GM12878 (cell line): Measurements from ENCODE around the gene ANKHD1. TPM values are rescaled to one million over a fixed set of nuclear protein-coding genes. Genes with fewer than 3 reads are reported as not detected.

Experiments used
- ATAC-seq: fragments of 200-7000 bp; cut with Tn5 transposase; 3 replicates; pipeline ENCODE4 v1.9.1; 2020; ENCODE audit warnings: mild to moderate bottlenecking, moderate library complexity
- BruUV-seq: library from RNA; stranded (reverse); fragments of 400-500 nt; replicated peaks from 2 replicates; lab custom pipeline; 2021; lab: Mats Ljungman, UMichigan
- CTCF ChIA-PET: fragments of 300-600 bp; sonication (Branson Sonifier 250); formaldehyde crosslinking; extraction: SDS; loops from one replicate; lab custom pipeline; 2021; ENCODE audit warnings: inconsistent platforms; lab: Yijun Ruan, JAX
- POLR2A ChIA-PET: fragments of 350-600 bp; formaldehyde crosslinking; extraction: SDS; loops from one replicate; lab custom pipeline; 2021; ENCODE audit warnings: inconsistent platforms; lab: Charles Lee
- RAD21 ChIA-PET: fragments of 300-600 bp; sonication (Branson Sonifier 250); formaldehyde crosslinking; loops from one replicate; lab custom pipeline; 2023; ENCODE audit warnings: antibody characterized with exemption; ENCODE audit not compliant: unreplicated experiment; lab: Charles Lee
- SMC1A ChIA-PET: fragments of 300-600 bp; sonication (Branson Sonifier 250); formaldehyde crosslinking; loops from one replicate; lab custom pipeline; 2023; ENCODE audit not compliant: unreplicated experiment, uncharacterized antibody; lab: Charles Lee
- DNase-seq: peaks from one replicate; pipeline ENCODE4 v3.0.0-alpha.2; 2011; ENCODE audit warnings: low read depth, low spot score
- FAIRE-seq: peaks from 3 replicates; lab custom pipeline; 2011; peaks lifted over from hg19 to GRCh38; lab: Jason Lieb, UNC
- H2AFZ ChIP-seq: 2 replicates; pipeline ENCODE4 v1.6.0; 2011; ENCODE audit warnings: low read depth, low read length, control low read depth; ENCODE audit not compliant: control insufficient read depth
- H3K27ac ChIP-seq: 2 replicates; pipeline ENCODE4 v1.5.1; 2011; ENCODE audit warnings: control low read depth; ENCODE audit not compliant: control insufficient read depth, insufficient read depth
- H3K27me3 ChIP-seq, 2 experiments: replicated peaks in 1 of 2; 2 replicates each; pipeline versions ENCODE4 v1.6.0 to v1.6.1; 2011; ENCODE audit warnings: low read length in 1 of 2; ENCODE audit not compliant: control insufficient read depth in 2 of 2, insufficient read depth in 2 of 2
- H3K36me3 ChIP-seq, 2 experiments: 2 replicates each; pipeline ENCODE4 v1.5.1; 2011; ENCODE audit warnings: low read length in 1 of 2; ENCODE audit not compliant: control insufficient read depth in 2 of 2, insufficient read depth in 2 of 2
- H3K4me1 ChIP-seq: 2 replicates; pipeline ENCODE4 v1.6.1; 2011; ENCODE audit warnings: mild to moderate bottlenecking, low read length, moderate library complexity, mixed read lengths; ENCODE audit not compliant: control insufficient read depth, insufficient read depth
- H3K4me2 ChIP-seq: 2 replicates; pipeline ENCODE4 v1.6.0; 2011; ENCODE audit warnings: control low read depth; ENCODE audit not compliant: control insufficient read depth, insufficient read depth
- H3K4me3 ChIP-seq: fragments of 200-600 bp; sonication (generic); 2 replicates; pipeline ENCODE4 v1.5.1; 2016
- H3K79me2 ChIP-seq: 2 replicates; pipeline ENCODE4 v1.6.0; 2011; ENCODE audit warnings: low read length; ENCODE audit not compliant: control insufficient read depth, insufficient read depth
- H3K9ac ChIP-seq: 2 replicates; pipeline ENCODE4 v1.8.0; 2011; ENCODE audit warnings: low read length, control low read depth, mixed read lengths; ENCODE audit not compliant: control insufficient read depth, insufficient read depth
- H3K9me3 ChIP-seq: replicated peaks from 3 replicates; pipeline ENCODE4 v1.5.1; 2011; ENCODE audit warnings: mild to moderate bottlenecking, low read length; ENCODE audit not compliant: control insufficient read depth, insufficient read depth
- H4K20me1 ChIP-seq: 2 replicates; pipeline ENCODE4 v1.6.0; 2011; ENCODE audit not compliant: control insufficient read depth, insufficient read depth
- ATF2 ChIP-seq: IDR thresholded peaks from 2 replicates; pipeline ENCODE4 v1.6.1; 2012; ENCODE audit warnings: low read length, inconsistent platforms
- CREM ChIP-seq: IDR thresholded peaks from 2 replicates; pipeline ENCODE4 v1.6.1; 2014; ENCODE audit warnings: antibody characterized with exemption, low read depth
- EGR1 ChIP-seq, 2 experiments: IDR thresholded peaks; 1 replicate in 1 of 2; 2 replicates in 1 of 2; pipeline ENCODE4 v1.6.1; 2011 to 2012; ENCODE audit warnings: low read depth in 2 of 2, low read length in 2 of 2, borderline replicate concordance in 1 of 2, mild to moderate bottlenecking in 1 of 2, moderate library complexity in 1 of 2
- FOXK2 ChIP-seq: fragments of 450-650 bp; IDR thresholded peaks from 2 replicates; pipeline ENCODE4 v1.6.1; 2017; ENCODE audit warnings: mild to moderate bottlenecking, moderate library complexity
- IRF5 ChIP-seq: fragments of 450-650 bp; IDR thresholded peaks from 2 replicates; pipeline ENCODE4 v1.6.1; 2017; ENCODE audit warnings: borderline replicate concordance
- NR2C2 ChIP-seq: IDR thresholded peaks from 2 replicates; pipeline ENCODE4 v1.6.1; 2011; ENCODE audit warnings: borderline replicate concordance, low read depth; ENCODE audit not compliant: control insufficient read depth, insufficient read length
- NRF1 ChIP-seq: conservative IDR thresholded peaks from 2 replicates; pipeline ENCODE4 v1.6.1; 2011; ENCODE audit warnings: mild to moderate bottlenecking, low read depth, low read length, improper control_type of control experiment
- RELA ChIP-seq: fragments of 450-650 bp; IDR thresholded peaks from 2 replicates; pipeline ENCODE4 v1.8.0; 2014; ENCODE audit warnings: borderline replicate concordance; ENCODE audit not compliant: partially characterized antibody
- SRF ChIP-seq, 2 experiments: IDR thresholded peaks; 2 replicates each; pipeline ENCODE4 v1.6.1; 2011; ENCODE audit warnings: low read depth in 2 of 2, low read length in 2 of 2, mild to moderate bottlenecking in 1 of 2, moderate library complexity in 1 of 2
- ZBTB33 ChIP-seq: fragments of 450-650 bp; IDR thresholded peaks from 2 replicates; pipeline ENCODE4 v1.6.1; 2017; ENCODE audit warnings: mild to moderate bottlenecking
- ZBTB4 ChIP-seq: fragments of 450-650 bp; formaldehyde crosslinking; IDR thresholded peaks from 2 replicates; pipeline ENCODE4 v1.4.0; 2022; ENCODE audit warnings: mild to moderate bottlenecking, moderate library complexity
- ZBTB40 ChIP-seq: fragments of 450-650 bp; IDR thresholded peaks from 2 replicates; pipeline ENCODE4 v1.6.1; 2016; ENCODE audit warnings: mild to moderate bottlenecking, moderate library complexity, borderline replicate concordance
- in situ Hi-C: fragments of 300-500 bp; cut with MboI; formaldehyde crosslinking; loops from 9 replicates; pipeline ENCODE4 v1.14.3; 2018; ENCODE audit warnings: mixed read lengths
- intact Hi-C: fragments of 100-400 bp; cut with micrococcal nuclease; formaldehyde crosslinking; loops from one replicate; pipeline ENCODE4 v1.14.2; 2022; ENCODE audit not compliant: unreplicated experiment
- polyA plus RNA-seq, 11 experiments: library from polyadenylated mRNA; depleted of rRNA in 4 of 11; unstranded in 6 of 11; stranded (reverse) in 5 of 11; fragments of >200 nt; fragmentation: Nextera tagmentation in 4 of 11; fragmentation: Illumina TruSeq in 1 of 11; extraction: Ambion mirVana in 4 of 11; extraction: Trizol in 1 of 11; gene quantifications; 1 replicate in 1 of 11; 2 replicates in 10 of 11; pipeline versions ENCODE4 v1.2.1 to v1.2.3, GENCODE V29; 2011 to 2016; ENCODE audit warnings: inconsistent platforms in 2 of 11, missing spikeins in 2 of 11, low read depth in 1 of 11
- total RNA-seq, 4 experiments: library from RNA; depleted of rRNA in 3 of 4; stranded (reverse); fragments of >200 nt in 3 of 4; fragmentation: Illumina TruSeq in 1 of 4; extraction: Trizol in 1 of 4; gene quantifications; 2 replicates each; pipeline versions ENCODE4 v1.2.1 to v1.2.3, GENCODE V29; 2013 to 2021

Gene ANKHD1
- total and polyA plus RNA-seq, 10 of the 15 experiments (the other 5 are each of a cell fraction or from before 2014, with no cell fraction given) = 31.6 to 96.8 (median 74.3) TPM

- Histone ChIP-seq H2AFZ (no peak overlapping the region), H3K4me2 (no peak overlapping the region), H3K9me3 (no peaks in the 10 kb centered on the region), H3K36me3 (peaks cover 0 to 13% of the 10 kb centered on the region in 2 experiments; a peak in 3 of 4 replicates), H3K4me3 (no peak overlapping the region), H4K20me1 (no peaks in the 10 kb centered on the region), H3K4me1 (no peaks in the 10 kb centered on the region), H3K79me2 (no peaks in the 10 kb centered on the region), H3K9ac (no peak overlapping the region), H3K27me3 (no peaks in the 10 kb centered on the region), H3K27ac (no peak overlapping the region)
- intact Hi-C loops = no loop called here
- no TSS peak for BruUV-seq
- in situ Hi-C loops = no loop called here
- CTCF ChIA-PET = no interaction called here
- DNase-seq = no peak
- no peak for FAIRE-seq
- RAD21 ChIA-PET = no interaction called here
- POLR2A ChIA-PET = no interaction called here
- SMC1A ChIA-PET = interaction anchor here (1.2 kb wide), 1 partner anchor 77 kb away, joined by 3 read pairs; no protein-coding TSS in a partner anchor
- ATAC-seq = peak; percentile 14; the same call in 1 of the 3 replicates
- no peak for TF ChIP-seq NR2C2
- TF ChIP-seq NRF1 = no peak
- no peak for TF ChIP-seq ZBTB40
- TF ChIP-seq IRF5 = no peak
- TF ChIP-seq EGR1 (IDR thresholded peaks at IDR 0.05; ENCODE audit: borderline replicate concordance in 1 of 2, low read depth in 2 of 2, low read length in 2 of 2) = no peak
- TF ChIP-seq ZBTB33 = no peak
- TF ChIP-seq RELA = no peak
- no peak for TF ChIP-seq CREM
- TF ChIP-seq SRF (IDR thresholded peaks at IDR 0.05; ENCODE audit: low read depth in 2 of 2, low read length in 2 of 2) = no peak
- TF ChIP-seq ZBTB4 = no peak
- no peak for TF ChIP-seq FOXK2
- no peak for TF ChIP-seq ATF2
Measured at GRCh38 chr5:140497897-140498296, 96.3 kb downstream of the ANKHD1 start.
